ENCODE measurements around the gene CMTM4. TPM values are rescaled to one million over a fixed set of nuclear protein-coding genes. Genes with fewer than 3 reads are reported as not detected.

CMTM4 gene
- 13.0 and 16.0 TPM in 2 replicates for total RNA-seq

GRCh38 chr16:66696669-66697630, at the start of gene CMTM4:
Gene CMTM4 (minus strand): TSS chr16:66696743. CDS start chr16:66696525, 218 bp downstream.

DNA sequence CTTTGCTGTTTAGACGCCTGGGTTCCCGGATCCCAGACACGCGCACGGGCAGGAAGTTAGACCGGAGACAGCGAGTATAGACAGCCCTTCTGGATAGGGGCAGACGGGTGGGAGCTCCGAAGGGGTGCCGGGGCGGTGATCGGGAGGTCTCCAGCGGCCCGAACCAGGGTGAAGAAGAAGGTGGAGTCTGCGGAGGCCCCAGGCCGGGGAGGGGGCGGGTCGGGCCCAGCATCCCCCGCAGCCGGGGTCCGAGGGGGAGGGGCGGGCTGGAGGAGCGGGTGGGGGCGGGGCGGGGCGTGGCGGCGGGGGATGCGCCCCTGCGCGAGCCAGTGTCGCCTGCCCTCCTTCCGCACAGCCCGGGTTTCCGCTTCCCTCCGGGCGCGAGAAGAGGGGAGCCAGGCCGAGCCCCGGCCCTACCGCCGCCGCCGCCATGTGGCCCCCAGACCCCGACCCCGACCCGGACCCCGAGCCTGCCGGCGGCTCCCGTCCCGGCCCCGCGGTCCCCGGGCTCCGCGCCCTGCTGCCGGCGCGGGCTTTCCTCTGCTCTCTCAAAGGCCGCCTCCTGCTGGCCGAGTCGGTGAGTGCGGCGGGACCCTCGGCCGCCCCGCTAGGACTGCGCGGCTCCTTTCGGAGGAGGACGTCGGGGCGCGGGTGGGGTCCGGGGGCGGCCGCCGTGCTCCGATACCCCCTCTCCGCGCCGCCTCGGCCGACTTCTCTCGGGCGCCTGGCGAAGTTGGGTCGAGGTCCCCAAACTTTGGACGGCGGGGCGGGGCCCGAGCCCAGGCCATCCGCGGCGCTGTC, 92.0 kb downstream of the CMTM4 start, which contains the start of gene CMTM3:
Gene CMTM3 (plus strand): TSS at position 329 of the 801 bp plus-strand sequence. CDS start 102 bp downstream, at position 431.

GRCh38 chr16:66578651-66579531, 117.7 kb downstream of the CMTM4 start, which contains the start of gene CMTM2:
Gene CMTM2 (plus strand): TSS chr16:66579463. CDS start chr16:66579608, 145 bp downstream.

DNA sequence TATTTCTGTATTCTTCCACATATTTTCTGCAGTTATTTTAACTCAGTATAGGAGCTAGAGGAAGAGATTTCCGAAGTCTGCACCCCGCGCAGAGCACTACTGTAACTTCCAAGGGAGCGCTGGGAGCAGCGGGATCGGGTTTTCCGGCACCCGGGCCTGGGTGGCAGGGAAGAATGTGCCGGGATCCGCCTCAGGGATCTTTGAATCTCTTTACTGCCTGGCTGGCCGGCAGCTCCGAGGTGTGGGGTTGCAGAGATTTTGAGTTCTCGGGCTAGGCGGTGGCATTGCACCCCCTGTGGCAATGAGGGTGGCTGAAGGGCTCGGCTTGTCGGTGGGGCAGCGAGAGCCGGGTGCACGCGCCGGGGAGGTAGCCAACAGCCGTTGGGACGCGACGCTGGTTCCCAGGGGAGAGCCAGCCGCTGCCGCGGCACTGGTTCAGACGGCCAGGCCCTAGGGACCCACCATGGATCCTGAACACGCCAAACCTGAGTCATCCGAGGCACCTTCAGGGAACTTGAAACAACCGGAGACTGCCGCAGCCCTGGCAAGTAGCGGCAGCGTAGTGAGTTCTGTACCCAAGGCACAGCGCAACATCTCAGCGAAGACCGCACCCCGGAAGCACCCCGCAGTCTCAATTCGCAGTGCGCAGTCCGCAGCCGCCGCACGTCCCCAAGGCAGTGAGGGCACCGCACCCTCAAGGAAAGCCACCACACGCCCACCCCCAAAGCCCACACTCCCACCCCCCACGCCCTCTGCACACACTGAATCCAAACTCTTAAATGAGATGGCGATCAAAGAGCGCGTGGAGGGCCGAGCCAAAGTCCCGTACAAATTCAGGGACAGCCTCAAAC, 130.3 kb downstream of the CMTM4 start, which contains the start of gene CMTM1:
Gene CMTM1 (plus strand): TSS at position 389 of the 851 bp plus-strand sequence. CDS start 75 bp downstream, at position 464.

Small RNA genes lying within 50 kb of the gene (small RNA-seq; reads per million reads assigned to genes)
- gene CKLF-CMTM1: not detected

Other genes with a start within 250 kb of the CMTM4 start
- gene TK2, start 146.6 kb downstream of the CMTM4 start, total RNA-seq: 34.6 and 39.5 TPM in 2 replicates
- gene CKLF, start 144.2 kb downstream of the CMTM4 start, total RNA-seq: 60.1 and 61.9 TPM in 2 replicates
- gene CMTM1, start 130.3 kb downstream of the CMTM4 start, total RNA-seq: 2.3 and 3.1 TPM in 2 replicates
- gene CMTM2, start 117.3 kb downstream of the CMTM4 start, total RNA-seq: not detected in 2 replicates
- 63.1 and 64.3 TPM in 2 replicates for gene CMTM3, start 92.0 kb downstream of the CMTM4 start, total RNA-seq
- 151 and 204 TPM in 2 replicates for gene DYNC1LI2, start 54.9 kb upstream of the CMTM4 start, total RNA-seq
- 0.10 TPM in 1 of 2 replicates, not detected in the other for gene TERB1, start 104.8 kb upstream of the CMTM4 start, total RNA-seq
- gene NAE1, start 134.2 kb upstream of the CMTM4 start, total RNA-seq: 51.9 and 66.2 TPM in 2 replicates
- not detected in 2 replicates for gene CA7, start 147.7 kb upstream of the CMTM4 start, total RNA-seq
- 8.2 and 12.2 TPM in 2 replicates for gene PDP2, start 183.8 kb upstream of the CMTM4 start, total RNA-seq
- not detected in 2 replicates for gene CDH16, start 222.1 kb upstream of the CMTM4 start, total RNA-seq
- gene RRAD, start 228.8 kb upstream of the CMTM4 start, total RNA-seq: under 0.01 and 0.19 TPM in 2 replicates
- gene CIAO2B, start 237.7 kb upstream of the CMTM4 start, total RNA-seq: 109 and 131 TPM in 2 replicates
- gene CES2, start 238.8 kb upstream of the CMTM4 start, total RNA-seq: 28.5 and 30.4 TPM in 2 replicates

Measured in vein endothelial cell (primary cell).